K562 (cell line): ENCODE data around the gene GPR157. TPM values are rescaled to one million over a fixed set of nuclear protein-coding genes. Genes with fewer than 3 reads are reported as not detected.

ENCODE experiments used
- CBFA2T2 ChIP-seq: fragments of 450-650 bp; conservative IDR thresholded peaks from 2 replicates; pipeline ENCODE4 v1.6.1; 2017; ENCODE audit warnings: mild to moderate bottlenecking
- E2F6 ChIP-seq, 2 experiments: IDR thresholded peaks; 2 replicates each; pipeline ENCODE4 v1.6.1; 2011; ENCODE audit warnings: borderline replicate concordance in 1 of 2, control low read depth in 1 of 2, low read depth in 1 of 2, low read length in 1 of 2, mild to moderate bottlenecking in 1 of 2, mixed read lengths in 1 of 2, moderate library complexity in 1 of 2; ENCODE audit not compliant: insufficient read depth in 1 of 2, insufficient read length in 1 of 2, poor library complexity in 1 of 2, severe bottlenecking in 1 of 2; ENCODE audit errors: extremely low read depth in 1 of 2
- KDM2B ChIP-seq: fragments of 250-450 bp; sonication (Bioruptor Pico); IDR thresholded peaks from 2 replicates; pipeline ENCODE4 v1.8.0; 2021; ENCODE audit warnings: mild to moderate bottlenecking, moderate library complexity
- L3MBTL2 ChIP-seq: fragments of 450-650 bp; IDR thresholded peaks from 2 replicates; pipeline ENCODE4 v1.6.1; 2016; ENCODE audit warnings: mild to moderate bottlenecking, moderate library complexity
- MAX ChIP-seq: sonication (generic); formaldehyde crosslinking; IDR thresholded peaks from 2 replicates; pipeline ENCODE4 v1.9.0; 2022; ENCODE audit warnings: mild to moderate bottlenecking, missing genetic modification reagents
- MAZ ChIP-seq, 2 experiments: fragments of 450-650 bp in 1 of 2; sonication (generic) in 1 of 2; formaldehyde crosslinking; IDR thresholded peaks in 1 of 2; conservative IDR thresholded peaks in 1 of 2; 2 replicates each; pipeline versions ENCODE4 v1.4.0 to v1.5.0; 2020; ENCODE audit warnings: mild to moderate bottlenecking in 1 of 2, missing genetic modification reagents in 1 of 2
- MBD1 ChIP-seq: fragments of 250-450 bp; sonication (Bioruptor Pico); IDR thresholded peaks from 2 replicates; pipeline ENCODE4 v1.8.0; 2022; ENCODE audit warnings: inconsistent platforms
- NONO ChIP-seq, 2 experiments: fragments of 200-400 bp in 1 of 2; fragments of 450-650 bp in 1 of 2; formaldehyde crosslinking in 1 of 2; IDR thresholded peaks; 2 replicates each; pipeline ENCODE4 v1.6.1; 2017; ENCODE audit warnings: low read depth in 2 of 2, mild to moderate bottlenecking in 2 of 2, moderate library complexity in 2 of 2, low read length in 1 of 2
- NR3C1 ChIP-seq: sonication (generic); formaldehyde crosslinking; IDR thresholded peaks from 2 replicates; pipeline ENCODE4 v1.8.1; 2022; ENCODE audit warnings: missing genetic modification reagents
- PCBP1 ChIP-seq: fragments of 200-400 bp; formaldehyde crosslinking; IDR thresholded peaks from 2 replicates; pipeline ENCODE4 v1.6.1; 2018; ENCODE audit warnings: mild to moderate bottlenecking, low read depth, low read length; ENCODE audit not compliant: poor library complexity, severe bottlenecking
- RB1 ChIP-seq: fragments of 450-650 bp; IDR thresholded peaks from 2 replicates; pipeline ENCODE4 v1.6.1; 2017; ENCODE audit warnings: low read depth, mild to moderate bottlenecking
- RBM22 ChIP-seq: fragments of 200-400 bp; formaldehyde crosslinking; IDR thresholded peaks from 2 replicates; pipeline ENCODE4 v1.6.1; 2018; ENCODE audit warnings: low read length, low read depth; ENCODE audit not compliant: poor library complexity, severe bottlenecking
- SMAD4 ChIP-seq: fragments of 250-450 bp; sonication (Bioruptor Pico); conservative IDR thresholded peaks from 2 replicates; pipeline ENCODE4 v1.8.0; 2021; ENCODE audit warnings: inconsistent platforms, mild to moderate bottlenecking, moderate library complexity
- U2AF2 ChIP-seq: fragments of 200-400 bp; formaldehyde crosslinking; optimal IDR thresholded peaks from 2 replicates; pipeline ENCODE3; 2017; ENCODE audit warnings: low read depth, mild to moderate bottlenecking, low read length
- VEZF1 ChIP-seq: fragments of 200-800 bp; sonication (Bioruptor generic); IDR thresholded peaks from 2 replicates; pipeline ENCODE4 v1.6.1; 2017; ENCODE audit warnings: missing genetic modification characterization, missing compliant biosample characterization
- ZBTB9 ChIP-seq: fragments of 450-650 bp; formaldehyde crosslinking; IDR thresholded peaks from 2 replicates; pipeline ENCODE4 v1.4.0; 2020; ENCODE audit warnings: mild to moderate bottlenecking, moderate library complexity
- ZNF740 ChIP-seq, 3 experiments: fragments of 200-800 bp in 1 of 3; sonication (Bioruptor generic) in 1 of 3; sonication (generic) in 1 of 3; formaldehyde crosslinking in 1 of 3; IDR thresholded peaks; 2 replicates each; pipeline versions ENCODE4 v1.6.1 to v1.8.0; 2016 to 2022; ENCODE audit warnings: mild to moderate bottlenecking in 2 of 3, missing compliant biosample characterization in 2 of 3, missing genetic modification characterization in 2 of 3, missing genetic modification reagents in 1 of 3
- polyA plus RNA-seq, 8 experiments: library from polyadenylated mRNA; depleted of rRNA in 4 of 8; stranded (reverse) in 5 of 8; unstranded in 3 of 8; fragments of >200 nt; fragmentation: Nextera tagmentation in 2 of 8; fragmentation: Illumina TruSeq in 1 of 8; extraction: Ambion mirVana in 2 of 8; extraction: Trizol in 1 of 8; gene quantifications; 2 replicates each; pipeline versions ENCODE4 v1.2.1 to v1.2.3, GENCODE V29; 2011 to 2014; ENCODE audit warnings: inconsistent platforms in 1 of 8, missing spikeins in 1 of 8
- total RNA-seq, 7 experiments: library from RNA; depleted of rRNA in 6 of 7; stranded (reverse); fragments of >200 nt in 6 of 7; fragmentation: Illumina TruSeq in 2 of 7; extraction: Trizol in 2 of 7; gene quantifications; 2 replicates each; pipeline versions ENCODE4 v1.2.1 to v1.2.3, GENCODE V29; 2011 to 2021; ENCODE audit warnings: low replicate concordance in 1 of 7

GPR157 gene
- total and polyA plus RNA-seq, 9 of the 15 experiments (the other 6 are each of a cell fraction or from before 2014, with no cell fraction given), result 0.01 to 0.18 (median 0.04) TPM; not detected in 4

- TF ChIP-seq NR3C1, result 0 out of 2 replicates have a peak, but pooled peaks have one; percentile 61
- peak; percentile 82; the same call in 1 of the 2 replicates for TF ChIP-seq VEZF1
- TF ChIP-seq MBD1 (CRISPR knock-in tag), result peak; percentile 60; the same call in 1 of the 2 replicates
- TF ChIP-seq E2F6 (IDR thresholded peaks at IDR 0.05; ENCODE audit: borderline replicate concordance in 1 of 2, extremely low read depth in 1 of 2, insufficient read depth in 1 of 2, insufficient read length in 1 of 2, low read depth in 1 of 2, low read length in 1 of 2, poor library complexity in 1 of 2, severe bottlenecking in 1 of 2), result peak in 1 of 2 experiments; percentile 73
- TF ChIP-seq U2AF2, result no peak
- TF ChIP-seq CBFA2T2, result no peak
- TF ChIP-seq ZNF740 (CRISPR knock-in tag; IDR thresholded peaks at IDR 0.05), result 0 out of 2 replicates have a peak, but pooled peaks have one; percentile 25
- no peak for TF ChIP-seq ZNF740 (tag; IDR thresholded peaks at IDR 0.05)
- TF ChIP-seq L3MBTL2, result peak; percentile 78
- 0 out of 2 replicates have a peak, but pooled peaks have one; percentile 17 for TF ChIP-seq KDM2B (CRISPR knock-in tag)
- TF ChIP-seq RB1, result peak; percentile 51; the same call in 1 of the 2 replicates
- TF ChIP-seq NONO (IDR thresholded peaks at IDR 0.05; ENCODE audit: low read depth in 2 of 2, low read length in 1 of 2), result peak in 1 of 2 experiments; percentile 82; a peak in 1 of 4 replicates
- peak in 1 of 2 experiments; percentile 73; a peak in 3 of 4 replicates for TF ChIP-seq MAZ (CRISPR knock-in tag; conservative IDR thresholded peaks at IDR 0.05 in 1 of 2, IDR thresholded peaks at IDR 0.05 in 1 of 2)
- TF ChIP-seq MAX (CRISPR knock-in tag), result peak; percentile 62
- TF ChIP-seq RBM22, result peak; percentile 21
- no peak for TF ChIP-seq PCBP1
- TF ChIP-seq ZBTB9, result peak; percentile 65; the same call in 1 of the 2 replicates
- TF ChIP-seq SMAD4, result peak; percentile 64; the same call in 1 of the 2 replicates
These were observed at the start of gene GPR157 (continued) for GRCh38 chr1:9128520-9129265.
